GOT3 (cell line): ENCODE data around the gene DOCK4.

Source experiments
- DNase-seq: peaks from one replicate; lab custom pipeline; 2025; ENCODE audit warnings: mixed read lengths; lab: John Stamatoyannopoulos, UW

DOCK4 gene

GRCh38 chr7:111806232-111806631 is 400.0 kb downstream of the DOCK4 start:
- DNase-seq, result no peak

DNA sequence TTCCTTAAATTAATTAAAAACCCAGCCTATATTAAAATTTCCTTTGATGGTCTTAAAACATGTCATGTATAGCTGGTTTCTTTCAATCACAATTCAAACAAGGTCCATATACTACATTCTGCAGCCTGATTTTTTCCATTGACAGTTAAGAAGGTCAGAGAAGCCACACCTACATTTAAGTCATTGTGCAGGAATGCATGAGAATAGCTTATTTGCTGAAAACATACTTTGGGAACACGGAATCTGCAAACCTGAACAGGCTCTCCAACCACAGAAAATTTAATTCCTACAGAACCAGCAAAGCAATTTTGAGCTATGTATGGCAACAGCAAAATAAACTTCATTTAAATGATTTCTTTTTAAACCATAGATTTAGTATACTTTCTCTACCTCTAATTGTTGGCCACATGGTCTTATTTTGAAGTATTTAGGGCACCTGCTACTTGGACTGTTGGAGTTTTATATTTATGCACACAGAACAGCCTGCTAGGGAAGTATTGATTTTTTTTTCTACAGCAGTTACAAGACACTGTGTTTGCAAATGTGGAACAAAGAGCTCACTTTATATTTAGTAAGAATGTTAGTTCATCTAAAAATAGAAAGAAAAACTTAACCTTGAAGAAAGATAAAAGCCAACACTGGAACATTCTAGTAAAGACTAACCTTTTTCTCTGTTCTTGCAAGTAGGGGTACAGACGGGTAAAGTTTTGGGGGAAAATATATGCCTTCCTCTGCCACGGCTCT is 403.0 kb downstream of the DOCK4 start:
- no peak for DNase-seq

DNA sequence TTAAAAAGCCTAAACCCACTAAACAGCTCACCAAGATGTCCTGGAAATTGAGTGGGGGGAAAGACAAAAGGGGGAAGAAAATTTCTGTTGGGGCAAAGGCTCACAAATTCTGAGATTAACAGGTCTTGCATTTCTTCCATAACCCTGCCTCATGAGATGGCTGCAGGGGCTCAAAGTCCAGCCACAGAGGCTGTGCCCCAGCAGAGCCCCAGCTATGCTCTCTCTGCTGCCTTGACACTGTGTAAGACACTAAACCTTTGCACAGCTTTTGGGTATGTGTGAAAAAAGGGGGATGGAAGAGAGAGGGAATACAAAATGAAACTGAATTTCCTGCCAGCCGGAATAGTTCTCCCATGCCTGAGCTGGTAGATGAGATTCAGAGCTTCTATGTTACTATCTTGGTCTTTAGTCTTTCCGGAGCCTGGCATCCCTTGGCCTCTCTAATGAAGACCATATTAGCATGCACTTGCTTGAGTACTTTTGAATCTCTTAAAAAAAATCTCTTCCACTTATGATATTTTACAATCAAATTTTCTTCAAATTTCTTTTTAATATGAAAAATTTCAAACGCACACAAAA is 403.9 kb downstream of the DOCK4 start:
- DNase-seq, result no peak

GRCh38 chr7:111801277-111801676 is 404.9 kb downstream of the DOCK4 start:
- DNase-seq, result no peak

- DNase-seq, result no peak
These were observed 409.5 kb downstream of the DOCK4 start for GRCh38 chr7:111796671-111797070.

DNA sequence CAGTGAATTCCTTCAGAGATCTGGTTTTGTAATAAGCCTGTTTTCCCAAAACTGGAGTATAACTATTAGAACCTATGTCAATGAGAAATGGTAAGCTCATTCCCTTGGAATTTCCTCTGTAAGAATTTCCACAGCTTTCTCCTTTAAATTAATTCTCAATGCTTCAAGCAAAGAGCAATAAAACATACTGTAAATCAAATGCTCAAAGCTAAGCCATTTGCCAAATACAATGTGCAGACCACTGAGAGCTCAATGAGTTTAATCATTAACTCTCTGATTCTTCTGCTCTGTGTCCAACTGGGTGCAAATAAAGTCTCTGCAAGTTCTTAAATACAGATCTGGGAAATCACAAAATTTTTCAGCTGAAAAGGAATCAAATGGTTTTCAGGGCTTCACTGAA is 416.3 kb downstream of the DOCK4 start:
- DNase-seq, result no peak

GRCh38 chr7:111789048-111789320 is 417.2 kb downstream of the DOCK4 start:
- DNase-seq, result no peak

DNA sequence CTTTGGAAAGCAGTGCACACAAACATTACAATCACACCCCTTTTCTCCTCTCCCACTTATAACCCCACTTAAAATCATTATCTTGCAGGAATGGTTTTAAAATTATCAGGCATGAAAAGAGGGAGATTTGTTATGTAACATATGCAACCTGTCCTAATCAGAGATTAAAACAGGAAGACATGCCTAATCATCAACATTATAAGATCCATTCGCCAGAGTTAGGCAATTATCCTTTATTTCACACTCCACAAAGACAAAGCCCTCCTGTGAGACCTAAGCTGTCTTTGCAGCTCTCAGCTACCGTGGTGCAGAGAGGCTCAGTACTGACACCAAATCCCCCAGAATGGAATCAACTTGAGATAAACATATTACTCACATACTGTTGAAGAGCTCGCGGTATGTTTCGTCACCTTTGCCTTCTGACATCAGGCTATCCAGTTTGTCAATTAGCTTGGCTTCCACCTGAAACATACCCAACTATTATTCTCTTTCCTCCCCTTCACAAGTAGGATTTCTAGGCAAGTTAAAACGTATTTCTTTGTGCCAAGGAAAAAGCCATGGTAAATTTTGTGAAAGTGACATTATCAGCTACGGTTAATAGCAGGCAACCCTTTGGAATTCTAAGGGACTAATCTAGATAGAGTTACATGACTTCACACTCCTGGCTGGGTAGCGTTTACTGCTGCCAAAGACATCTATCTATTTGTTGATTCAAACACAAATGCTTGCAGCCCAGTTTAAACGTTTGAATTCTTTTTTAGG is 417.7 kb downstream of the DOCK4 start:
- DNase-seq, result no peak

DNA sequence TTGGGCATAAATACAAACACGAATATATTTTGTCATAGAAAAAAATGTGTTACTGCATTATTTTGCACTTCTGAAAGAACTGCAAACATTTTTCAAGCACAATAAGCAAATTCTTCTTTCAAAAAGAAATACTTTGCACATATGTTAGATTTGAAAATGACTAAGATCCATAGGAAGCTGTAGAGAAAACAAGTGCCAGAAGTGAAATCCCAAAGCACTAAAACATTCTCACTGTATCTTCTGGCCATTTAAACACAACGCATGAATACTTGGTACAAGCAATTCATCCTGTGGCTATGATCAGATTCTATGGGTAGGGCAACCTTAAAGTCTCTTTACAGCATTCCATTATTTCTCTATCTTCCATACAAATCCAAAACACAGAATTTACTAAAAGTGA is 418.5 kb downstream of the DOCK4 start:
- no peak for DNase-seq

DNA sequence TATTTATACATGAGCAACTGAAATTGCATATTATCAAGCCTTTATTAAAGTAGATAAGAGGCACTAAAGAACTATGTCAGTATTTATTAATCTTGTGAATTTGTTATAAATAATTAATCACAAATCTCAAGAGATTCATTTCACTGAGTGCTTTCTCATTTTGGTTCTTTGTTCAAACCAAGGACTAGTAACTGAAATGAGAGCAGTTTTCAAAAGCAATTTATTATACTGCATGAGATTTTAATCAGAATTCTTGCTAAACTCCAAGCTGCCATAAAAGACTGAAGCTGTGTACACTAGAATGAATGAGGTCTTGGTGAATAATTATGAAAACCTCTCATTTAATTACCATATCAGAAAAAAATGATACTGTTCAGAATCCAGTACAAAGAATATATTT is 419.1 kb downstream of the DOCK4 start:
- no peak for DNase-seq

DNA sequence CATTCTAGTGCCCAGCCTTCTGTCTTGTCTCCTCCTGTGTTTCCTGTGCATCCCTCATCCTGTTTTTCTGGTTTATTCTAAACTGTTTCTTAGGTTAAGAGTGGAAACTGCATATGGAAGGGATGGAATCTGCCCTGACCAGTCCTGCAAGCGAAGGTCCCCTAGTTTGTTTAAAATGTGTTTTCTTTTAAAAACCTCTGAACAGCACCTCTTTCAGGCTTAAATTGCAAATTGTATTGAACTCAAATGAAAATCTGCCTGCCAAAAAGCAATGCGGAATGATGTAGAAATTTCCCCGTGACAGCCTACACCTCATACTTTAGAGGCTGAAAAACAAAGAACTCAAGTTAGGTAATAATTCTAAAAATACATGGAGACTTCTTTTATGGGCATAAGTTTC is 421.1 kb downstream of the DOCK4 start:
- DNase-seq, result no peak

DNA sequence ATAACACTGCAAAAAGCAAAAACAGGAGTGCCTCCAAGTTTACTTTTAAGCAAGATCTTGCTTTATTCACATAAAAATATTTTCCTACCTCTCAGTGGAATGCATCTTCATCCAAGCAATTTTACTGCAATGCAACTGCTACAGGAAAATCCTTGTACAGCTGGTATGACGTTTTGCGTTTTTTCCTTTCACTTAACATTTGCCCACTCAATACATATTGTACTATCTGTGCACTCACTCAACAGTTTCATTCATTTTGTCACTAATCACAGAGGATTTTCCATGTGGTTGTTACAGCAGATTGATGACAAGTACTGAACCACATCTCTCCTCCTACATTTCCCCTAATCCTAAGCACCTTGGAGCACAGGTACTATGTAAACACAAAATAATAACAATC is 421.9 kb downstream of the DOCK4 start:
- no peak for DNase-seq

GRCh38 chr7:111783854-111784253 is 422.3 kb downstream of the DOCK4 start:
- DNase-seq, result no peak

GRCh38 chr7:111780527-111780926 is 425.7 kb downstream of the DOCK4 start:
- DNase-seq, result no peak

DNA sequence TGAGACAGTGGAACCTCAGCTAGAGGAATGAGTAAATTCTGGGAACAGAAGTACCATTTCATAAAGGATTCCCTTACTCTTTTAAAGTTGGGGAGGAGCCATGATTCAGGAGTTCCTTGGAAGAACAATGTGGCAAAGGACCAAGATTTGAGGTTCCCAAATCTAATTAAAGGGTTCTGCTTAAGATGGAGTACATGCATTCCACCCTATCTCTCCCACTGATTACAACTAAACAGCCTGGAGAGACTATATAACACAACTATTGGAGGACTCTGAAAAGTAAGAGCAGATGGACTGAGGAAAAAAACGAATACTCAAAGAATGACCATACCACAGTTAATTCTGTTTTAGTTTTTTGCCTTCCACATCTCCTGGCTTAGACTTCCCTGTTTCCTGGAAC is 431.0 kb downstream of the DOCK4 start:
- no peak for DNase-seq

DNA sequence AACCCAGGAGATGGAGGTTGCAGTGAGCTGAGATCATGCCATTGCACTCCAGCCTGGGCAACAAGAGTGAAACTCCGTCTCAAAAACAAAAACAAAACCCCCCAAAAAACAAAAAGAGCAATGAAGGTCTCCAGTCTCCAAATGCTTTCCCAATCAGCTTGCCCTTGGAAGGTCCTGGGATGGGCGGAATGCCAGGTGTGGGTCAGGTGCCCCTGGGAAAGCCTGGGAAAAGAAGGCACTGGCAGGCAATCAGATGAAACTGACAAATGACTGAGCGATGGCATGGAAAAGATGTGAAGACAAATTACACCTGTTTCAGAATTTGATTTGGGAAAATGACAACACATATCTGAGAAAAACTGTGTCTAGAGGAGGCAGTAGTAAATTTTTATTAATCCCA is 433.5 kb downstream of the DOCK4 start:
- DNase-seq, result no peak

- DNase-seq, result no peak
These were observed 434.6 kb downstream of the DOCK4 start for GRCh38 chr7:111771638-111772037.

DNA sequence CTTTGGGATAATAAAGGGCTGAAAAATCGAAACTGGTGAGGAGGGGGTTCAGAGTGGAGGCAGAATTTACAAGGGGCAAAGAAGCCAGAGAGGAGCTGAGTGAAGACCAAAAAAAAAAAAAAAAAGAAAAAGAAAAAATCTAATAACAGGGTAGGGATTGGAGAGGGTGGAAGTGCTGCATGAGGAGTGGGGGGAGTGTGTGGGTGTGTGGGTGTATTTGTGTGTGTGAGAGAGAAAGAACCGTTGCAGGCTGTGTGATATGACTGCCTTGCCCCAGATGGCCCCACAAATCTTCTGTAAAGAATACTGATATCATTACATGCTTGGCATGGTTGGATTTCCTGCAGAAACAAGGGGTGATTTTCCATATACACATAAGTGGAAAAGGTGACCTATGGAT is 436.1 kb downstream of the DOCK4 start:
- DNase-seq, result no peak

- no peak for DNase-seq
These were observed 440.2 kb downstream of the DOCK4 start for GRCh38 chr7:111765751-111766643.

DNA sequence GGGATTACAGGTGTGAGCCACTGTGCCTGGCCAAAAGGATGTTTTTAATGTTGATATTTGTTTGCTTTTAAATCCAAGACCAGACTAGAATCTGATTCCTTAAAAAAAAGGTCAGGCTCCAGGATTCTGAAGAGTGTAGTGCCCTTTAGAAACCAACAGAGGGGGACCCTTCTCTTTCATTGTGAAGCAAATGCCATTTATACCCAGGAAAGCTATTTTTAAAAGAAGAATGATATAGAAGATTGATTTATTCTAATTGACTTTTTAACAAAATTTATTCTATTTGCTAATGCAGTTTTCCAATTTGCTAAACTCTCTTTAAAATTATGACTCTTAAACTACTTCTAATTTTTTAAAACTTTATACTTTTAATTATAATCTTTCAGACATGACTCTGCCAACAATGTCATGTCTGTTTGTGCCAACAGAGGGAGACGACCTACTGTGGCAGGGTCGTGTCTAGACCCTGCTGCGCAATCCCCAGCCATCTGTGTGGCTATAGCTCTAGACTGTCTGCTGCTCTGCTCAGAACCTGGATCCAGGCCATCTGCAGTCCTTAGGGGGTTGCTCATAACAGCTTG is 442.9 kb downstream of the DOCK4 start:
- DNase-seq, result no peak

GRCh38 chr7:111762799-111763198 is 443.4 kb downstream of the DOCK4 start:
- no peak for DNase-seq

GRCh38 chr7:111762211-111762610 is 444.0 kb downstream of the DOCK4 start:
- DNase-seq, result no peak
